22Rv1 (cell line): Measurements from ENCODE around the gene NDUFB8.
A peak's percentile ranks its signal among the peaks of the same experiment; 100 is the strongest.

Experiments
- ZFX ChIP-seq: fragments of 450-650 bp; IDR thresholded peaks from 2 replicates; pipeline ENCODE4 v1.6.1; 2017; ENCODE audit warnings: antibody characterized with exemption, borderline replicate concordance
- TF ChIP-seq, protein P1 (sequence below): fragments of 450-650 bp; IDR thresholded peaks from 2 replicates; pipeline ENCODE4 v1.5.1; 2017; ENCODE audit warnings: mild to moderate bottlenecking

DNA sequence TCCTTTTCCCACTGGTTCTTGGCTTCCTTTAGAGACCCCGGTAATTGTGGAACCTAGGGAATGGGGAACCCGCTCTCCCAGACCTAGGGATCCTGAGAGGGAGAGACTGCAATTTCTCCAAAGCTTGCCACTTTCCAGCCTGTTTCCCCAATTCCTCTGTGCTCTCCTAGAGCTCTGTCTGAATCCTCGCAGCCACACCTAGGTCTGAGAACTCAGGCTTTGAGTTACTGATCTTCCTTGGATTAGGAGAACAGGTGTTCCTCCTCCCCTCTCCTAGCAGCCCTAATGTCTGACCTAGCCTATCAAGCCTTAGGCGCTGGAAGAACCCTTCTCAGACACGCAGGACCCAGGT, 46.9 kb downstream of the NDUFB8 start:
- TF ChIP-seq, protein P1, sequence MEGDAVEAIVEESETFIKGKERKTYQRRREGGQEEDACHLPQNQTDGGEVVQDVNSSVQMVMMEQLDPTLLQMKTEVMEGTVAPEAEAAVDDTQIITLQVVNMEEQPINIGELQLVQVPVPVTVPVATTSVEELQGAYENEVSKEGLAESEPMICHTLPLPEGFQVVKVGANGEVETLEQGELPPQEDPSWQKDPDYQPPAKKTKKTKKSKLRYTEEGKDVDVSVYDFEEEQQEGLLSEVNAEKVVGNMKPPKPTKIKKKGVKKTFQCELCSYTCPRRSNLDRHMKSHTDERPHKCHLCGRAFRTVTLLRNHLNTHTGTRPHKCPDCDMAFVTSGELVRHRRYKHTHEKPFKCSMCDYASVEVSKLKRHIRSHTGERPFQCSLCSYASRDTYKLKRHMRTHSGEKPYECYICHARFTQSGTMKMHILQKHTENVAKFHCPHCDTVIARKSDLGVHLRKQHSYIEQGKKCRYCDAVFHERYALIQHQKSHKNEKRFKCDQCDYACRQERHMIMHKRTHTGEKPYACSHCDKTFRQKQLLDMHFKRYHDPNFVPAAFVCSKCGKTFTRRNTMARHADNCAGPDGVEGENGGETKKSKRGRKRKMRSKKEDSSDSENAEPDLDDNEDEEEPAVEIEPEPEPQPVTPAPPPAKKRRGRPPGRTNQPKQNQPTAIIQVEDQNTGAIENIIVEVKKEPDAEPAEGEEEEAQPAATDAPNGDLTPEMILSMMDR, result peak; percentile 76
- TF ChIP-seq ZFX, result no peak
